Measurements from ENCODE around the gene KLRF1.

DNA sequence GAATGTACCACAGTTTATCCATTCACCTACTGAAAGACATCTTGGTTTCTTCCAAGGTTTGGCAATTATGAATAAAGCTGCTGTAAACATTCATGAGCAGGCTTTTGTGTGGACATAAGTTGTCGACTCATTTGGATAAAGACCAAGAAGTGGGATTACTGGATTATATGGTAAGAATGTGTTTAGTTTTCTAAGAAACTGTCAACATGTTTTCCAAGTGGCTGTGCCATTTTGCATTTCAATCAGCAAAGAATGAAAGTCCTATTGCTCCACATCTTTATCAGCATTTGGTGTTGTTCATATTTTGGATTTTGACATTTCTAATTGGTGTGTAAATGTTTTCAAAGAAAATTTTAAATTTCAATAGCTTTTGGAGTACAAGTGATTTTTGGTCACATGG, 27.3 kb upstream of the KLRF1 start:
- TF ChIP-seq, protein P1, sequence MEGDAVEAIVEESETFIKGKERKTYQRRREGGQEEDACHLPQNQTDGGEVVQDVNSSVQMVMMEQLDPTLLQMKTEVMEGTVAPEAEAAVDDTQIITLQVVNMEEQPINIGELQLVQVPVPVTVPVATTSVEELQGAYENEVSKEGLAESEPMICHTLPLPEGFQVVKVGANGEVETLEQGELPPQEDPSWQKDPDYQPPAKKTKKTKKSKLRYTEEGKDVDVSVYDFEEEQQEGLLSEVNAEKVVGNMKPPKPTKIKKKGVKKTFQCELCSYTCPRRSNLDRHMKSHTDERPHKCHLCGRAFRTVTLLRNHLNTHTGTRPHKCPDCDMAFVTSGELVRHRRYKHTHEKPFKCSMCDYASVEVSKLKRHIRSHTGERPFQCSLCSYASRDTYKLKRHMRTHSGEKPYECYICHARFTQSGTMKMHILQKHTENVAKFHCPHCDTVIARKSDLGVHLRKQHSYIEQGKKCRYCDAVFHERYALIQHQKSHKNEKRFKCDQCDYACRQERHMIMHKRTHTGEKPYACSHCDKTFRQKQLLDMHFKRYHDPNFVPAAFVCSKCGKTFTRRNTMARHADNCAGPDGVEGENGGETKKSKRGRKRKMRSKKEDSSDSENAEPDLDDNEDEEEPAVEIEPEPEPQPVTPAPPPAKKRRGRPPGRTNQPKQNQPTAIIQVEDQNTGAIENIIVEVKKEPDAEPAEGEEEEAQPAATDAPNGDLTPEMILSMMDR (conservative IDR thresholded peaks at IDR 0.05; ENCODE audit: low read length): no peak
- no peak for TF ChIP-seq EZH2phosphoT487 (IDR thresholded peaks at IDR 0.05; ENCODE audit: borderline replicate concordance)

Measured in Loucy (cell line).